Right lobe of liver (tissue), 4 donors: ENCODE results near the gene ABCA9.

Experiments
- POLR2A ChIP-seq: fragments of 450-650 bp; IDR thresholded peaks from one replicate; pipeline ENCODE4 v1.6.1; 2017; ENCODE audit warnings: antibody characterized with exemption, mild to moderate bottlenecking
- TF ChIP-seq, protein P1 (sequence below), 4 donors: fragments of 200-600 bp in 3 of 4; fragments of 450-650 bp in 1 of 4; IDR thresholded peaks; one replicate each; pipeline versions ENCODE4 v1.5.1 to v1.8.0; 2016 to 2022; ENCODE audit warnings: antibody characterized with exemption in 4 of 4, mild to moderate bottlenecking in 2 of 4
- donor health status: DM: no; HTN: no; CAD: no.
- donor health status: DM: no; HTN: no; CAD: no.
- donor health status: DM: no; HTN: yes; CAD: no.

DNA sequence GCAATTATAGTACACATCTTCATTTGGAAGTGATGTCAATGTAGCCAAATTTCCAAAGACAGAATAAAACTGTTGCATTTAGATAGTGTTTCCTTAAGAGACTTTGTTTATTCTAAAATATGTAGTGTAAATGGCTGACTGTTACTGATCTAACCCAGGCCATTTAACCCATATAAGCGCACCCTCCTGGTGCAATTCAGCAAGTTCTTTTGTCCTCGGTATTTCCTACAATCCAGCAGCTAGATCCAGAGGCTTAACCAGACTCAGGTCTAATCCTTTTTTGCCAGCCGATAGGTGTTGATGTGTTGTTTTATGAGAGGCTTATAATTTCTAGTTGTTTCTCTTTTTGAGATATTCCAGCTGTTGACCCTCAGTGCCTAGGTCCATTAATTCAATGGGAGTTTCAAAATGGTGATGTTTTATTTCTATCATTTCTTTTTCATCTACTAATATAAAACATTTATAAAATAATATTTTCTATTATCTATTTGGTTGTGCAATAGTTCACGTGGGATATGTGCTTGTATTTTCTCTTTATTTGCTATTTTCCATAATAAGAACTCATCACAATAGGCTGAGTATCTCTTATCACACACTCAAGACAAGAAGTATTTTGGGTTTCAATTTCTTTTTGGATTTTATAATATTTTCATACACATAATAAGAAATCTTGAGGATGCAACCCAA, 14.5 kb downstream of the ABCA9 start:
- no peak for TF ChIP-seq POLR2A
- TF ChIP-seq, protein P1, sequence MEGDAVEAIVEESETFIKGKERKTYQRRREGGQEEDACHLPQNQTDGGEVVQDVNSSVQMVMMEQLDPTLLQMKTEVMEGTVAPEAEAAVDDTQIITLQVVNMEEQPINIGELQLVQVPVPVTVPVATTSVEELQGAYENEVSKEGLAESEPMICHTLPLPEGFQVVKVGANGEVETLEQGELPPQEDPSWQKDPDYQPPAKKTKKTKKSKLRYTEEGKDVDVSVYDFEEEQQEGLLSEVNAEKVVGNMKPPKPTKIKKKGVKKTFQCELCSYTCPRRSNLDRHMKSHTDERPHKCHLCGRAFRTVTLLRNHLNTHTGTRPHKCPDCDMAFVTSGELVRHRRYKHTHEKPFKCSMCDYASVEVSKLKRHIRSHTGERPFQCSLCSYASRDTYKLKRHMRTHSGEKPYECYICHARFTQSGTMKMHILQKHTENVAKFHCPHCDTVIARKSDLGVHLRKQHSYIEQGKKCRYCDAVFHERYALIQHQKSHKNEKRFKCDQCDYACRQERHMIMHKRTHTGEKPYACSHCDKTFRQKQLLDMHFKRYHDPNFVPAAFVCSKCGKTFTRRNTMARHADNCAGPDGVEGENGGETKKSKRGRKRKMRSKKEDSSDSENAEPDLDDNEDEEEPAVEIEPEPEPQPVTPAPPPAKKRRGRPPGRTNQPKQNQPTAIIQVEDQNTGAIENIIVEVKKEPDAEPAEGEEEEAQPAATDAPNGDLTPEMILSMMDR (IDR thresholded peaks at IDR 0.05), result no peak
